Measurements from ENCODE around the gene ZNF609.

GRCh38 chr15:64586984-64587383 lies 126.6 kb downstream of the ZNF609 start:
- TF ChIP-seq CTCF (IDR thresholded peaks at IDR 0.05) = no peak
- TF ChIP-seq POLR2A (IDR thresholded peaks at IDR 0.05) = no peak

Measured in body of pancreas (tissue), 4 donors.